Sigmoid colon (tissue), 4 donors: ENCODE measurements around the gene SLC36A1.

Source experiments
- EP300 ChIP-seq, 4 donors: sonication (generic); formaldehyde crosslinking; IDR thresholded peaks; one replicate each; pipeline ENCODE4 v1.6.1; 2017; ENCODE audit warnings: antibody characterized with exemption in 4 of 4
- POLR2A ChIP-seq, 2 donors: fragments of 450-650 bp; IDR thresholded peaks; one replicate each; pipeline ENCODE4 v1.6.1; 2016; ENCODE audit warnings: antibody characterized with exemption in 2 of 2, mild to moderate bottlenecking in 2 of 2, moderate library complexity in 2 of 2
- POLR2AphosphoS5 ChIP-seq, 4 donors: sonication (generic); formaldehyde crosslinking; IDR thresholded peaks; one replicate each; pipeline ENCODE4 v1.6.1; 2017; ENCODE audit warnings: antibody characterized with exemption in 4 of 4
- TF ChIP-seq, protein P1 (sequence below), 4 experiments: fragments of 450-650 bp in 3 of 4; fragments of 200-600 bp in 1 of 4; IDR thresholded peaks; one replicate each; pipeline ENCODE4 v1.5.1; 2016 to 2019; ENCODE audit warnings: antibody characterized with exemption in 4 of 4, mild to moderate bottlenecking in 3 of 4, moderate library complexity in 2 of 4

DNA sequence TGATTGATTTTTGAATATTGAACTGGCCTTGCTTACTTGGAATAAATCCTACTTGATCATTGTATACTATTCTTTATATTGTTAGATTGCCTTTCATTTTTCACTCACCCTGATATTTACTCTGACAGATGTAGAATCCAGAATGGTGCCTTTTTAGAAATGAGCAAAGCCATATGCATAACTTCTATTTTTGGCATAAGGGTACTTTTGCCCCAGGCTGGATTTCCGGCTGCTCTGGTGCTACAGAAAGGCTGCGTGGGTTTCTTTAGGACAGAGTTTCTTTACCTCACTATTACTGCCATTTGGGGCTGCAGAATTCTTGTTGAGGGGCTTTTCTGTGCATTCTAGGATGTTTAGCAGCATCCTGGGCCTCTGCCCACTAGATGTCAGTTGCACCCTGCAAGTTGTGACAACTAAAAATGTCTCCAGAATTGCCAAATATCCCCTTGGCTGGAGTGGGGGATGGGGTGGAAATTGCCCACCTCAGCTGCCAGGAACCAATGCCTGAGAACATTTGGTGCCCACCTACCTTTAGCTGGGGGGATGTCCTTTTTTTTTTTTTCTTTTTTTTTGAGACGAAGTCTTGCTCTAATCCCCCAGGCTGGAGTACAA lies 50.1 kb downstream of the SLC36A1 start:
- TF ChIP-seq, protein P1, sequence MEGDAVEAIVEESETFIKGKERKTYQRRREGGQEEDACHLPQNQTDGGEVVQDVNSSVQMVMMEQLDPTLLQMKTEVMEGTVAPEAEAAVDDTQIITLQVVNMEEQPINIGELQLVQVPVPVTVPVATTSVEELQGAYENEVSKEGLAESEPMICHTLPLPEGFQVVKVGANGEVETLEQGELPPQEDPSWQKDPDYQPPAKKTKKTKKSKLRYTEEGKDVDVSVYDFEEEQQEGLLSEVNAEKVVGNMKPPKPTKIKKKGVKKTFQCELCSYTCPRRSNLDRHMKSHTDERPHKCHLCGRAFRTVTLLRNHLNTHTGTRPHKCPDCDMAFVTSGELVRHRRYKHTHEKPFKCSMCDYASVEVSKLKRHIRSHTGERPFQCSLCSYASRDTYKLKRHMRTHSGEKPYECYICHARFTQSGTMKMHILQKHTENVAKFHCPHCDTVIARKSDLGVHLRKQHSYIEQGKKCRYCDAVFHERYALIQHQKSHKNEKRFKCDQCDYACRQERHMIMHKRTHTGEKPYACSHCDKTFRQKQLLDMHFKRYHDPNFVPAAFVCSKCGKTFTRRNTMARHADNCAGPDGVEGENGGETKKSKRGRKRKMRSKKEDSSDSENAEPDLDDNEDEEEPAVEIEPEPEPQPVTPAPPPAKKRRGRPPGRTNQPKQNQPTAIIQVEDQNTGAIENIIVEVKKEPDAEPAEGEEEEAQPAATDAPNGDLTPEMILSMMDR (IDR thresholded peaks at IDR 0.05), result no peak
- TF ChIP-seq POLR2A (IDR thresholded peaks at IDR 0.05) (no peak), EP300 (IDR thresholded peaks at IDR 0.05) (no peak), POLR2AphosphoS5 (IDR thresholded peaks at IDR 0.05) (no peak)
